ENCODE data around the gene RASIP1.

The RASIP1 gene

DNA sequence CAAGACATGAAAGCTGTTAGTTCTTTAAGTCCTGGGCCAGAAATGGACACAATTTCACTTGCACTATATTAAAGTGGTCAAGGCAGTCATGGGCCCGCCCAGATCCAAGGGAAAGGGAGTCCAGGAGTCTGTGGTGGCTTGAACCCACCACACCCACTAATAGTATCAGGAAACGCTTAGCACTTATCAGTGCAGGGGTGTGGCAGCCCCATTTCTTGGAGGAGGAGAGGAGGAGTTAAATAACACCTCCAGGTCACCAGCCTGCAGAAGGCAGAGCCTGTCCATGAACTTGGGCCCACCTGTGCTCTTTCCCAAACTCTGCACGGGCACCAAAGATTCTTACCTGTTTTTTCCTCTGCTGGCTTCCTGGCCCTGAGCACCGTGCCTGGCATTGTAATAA lies 62.2 kb downstream of the RASIP1 start:
- in situ Hi-C loops (cut with MboI; ENCODE audit: low sequenced_read_pairs) = no loop called here

DNA sequence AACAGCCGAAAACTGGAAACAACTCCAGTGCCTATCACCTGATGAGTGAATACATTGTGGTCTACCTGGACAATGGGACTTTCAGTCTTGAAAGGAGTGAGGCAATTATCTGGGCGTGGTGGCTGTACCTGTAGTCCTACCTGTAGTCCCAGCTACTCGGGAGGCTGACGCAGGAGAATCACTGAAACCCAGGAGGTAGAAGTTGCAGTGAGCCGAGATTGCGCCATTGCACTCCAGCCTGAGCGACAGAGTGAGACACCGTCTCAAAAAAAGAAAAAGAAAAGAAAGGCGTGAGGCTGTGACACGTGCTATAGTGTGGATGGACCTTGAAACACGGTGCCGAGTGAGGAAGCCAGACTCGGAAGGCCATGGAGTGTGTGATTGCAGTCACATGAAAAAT lies 63.5 kb downstream of the RASIP1 start:
- in situ Hi-C loops (cut with MboI; ENCODE audit: low sequenced_read_pairs) = no loop called here

DNA sequence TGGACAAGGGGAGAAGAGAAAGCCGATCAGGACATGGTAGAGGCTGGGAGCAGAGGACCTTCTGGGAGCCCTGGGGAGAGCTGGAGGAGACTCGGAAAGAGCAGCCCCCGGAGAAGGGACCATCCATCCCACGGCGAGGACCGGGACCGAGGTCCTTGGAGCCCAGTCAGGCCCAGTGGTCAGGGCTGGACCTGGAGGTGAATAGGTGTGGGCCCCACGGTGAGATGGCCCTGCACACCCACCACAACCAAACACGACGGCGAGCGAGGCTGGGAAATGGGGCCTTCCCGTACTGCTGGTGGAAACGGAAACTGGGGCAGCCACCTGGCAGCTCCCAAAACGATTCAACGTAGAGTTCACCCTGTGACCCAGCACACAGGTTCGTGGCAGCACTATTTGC lies 63.9 kb downstream of the RASIP1 start:
- in situ Hi-C loops (cut with MboI; ENCODE audit: low sequenced_read_pairs) = no loop called here

DNA sequence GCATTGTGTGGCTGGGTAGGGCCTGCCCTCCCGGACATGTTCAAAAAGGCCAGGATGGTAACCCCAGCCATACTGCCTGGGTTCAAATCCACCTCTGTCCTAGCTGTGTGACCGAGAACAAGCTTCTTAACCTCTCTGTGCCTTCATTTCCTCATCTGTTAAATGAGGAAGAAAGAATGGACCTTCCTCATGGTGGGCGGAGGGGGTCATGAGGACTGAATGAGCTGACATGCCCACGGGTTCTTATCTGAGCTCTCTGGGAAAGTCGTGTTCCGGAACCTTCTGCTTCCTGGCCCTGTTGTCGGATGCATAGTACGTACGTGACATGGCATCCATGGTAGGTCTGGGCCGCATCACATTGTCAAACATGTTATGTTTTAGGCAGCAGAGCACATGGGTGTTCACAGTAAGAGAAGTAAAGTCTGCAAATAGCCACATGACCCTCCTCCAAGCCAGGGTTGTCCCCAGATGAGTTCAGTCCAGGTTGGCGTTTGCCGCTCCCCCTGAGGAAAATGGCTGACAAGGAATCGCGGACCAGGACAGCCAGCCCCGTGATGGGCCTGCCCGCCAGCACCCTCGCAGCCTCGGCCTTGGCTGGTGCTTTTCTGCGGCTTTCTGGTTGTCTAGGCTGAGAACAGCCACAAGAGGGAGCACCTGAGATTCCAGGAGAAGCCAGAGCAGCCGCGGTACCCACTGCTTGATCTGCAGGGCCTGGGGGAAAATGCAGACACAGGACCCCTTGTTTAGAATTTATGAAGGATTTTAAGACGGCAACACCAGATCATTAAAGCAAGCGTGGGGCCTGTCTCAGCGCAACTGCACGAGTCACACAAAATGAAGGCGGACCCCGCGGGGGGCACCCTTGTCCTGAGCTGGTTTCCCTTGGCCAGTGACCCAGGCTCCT lies 65.2 kb downstream of the RASIP1 start:
- in situ Hi-C loops (cut with MboI; ENCODE audit: low sequenced_read_pairs) = no loop called here

DNA sequence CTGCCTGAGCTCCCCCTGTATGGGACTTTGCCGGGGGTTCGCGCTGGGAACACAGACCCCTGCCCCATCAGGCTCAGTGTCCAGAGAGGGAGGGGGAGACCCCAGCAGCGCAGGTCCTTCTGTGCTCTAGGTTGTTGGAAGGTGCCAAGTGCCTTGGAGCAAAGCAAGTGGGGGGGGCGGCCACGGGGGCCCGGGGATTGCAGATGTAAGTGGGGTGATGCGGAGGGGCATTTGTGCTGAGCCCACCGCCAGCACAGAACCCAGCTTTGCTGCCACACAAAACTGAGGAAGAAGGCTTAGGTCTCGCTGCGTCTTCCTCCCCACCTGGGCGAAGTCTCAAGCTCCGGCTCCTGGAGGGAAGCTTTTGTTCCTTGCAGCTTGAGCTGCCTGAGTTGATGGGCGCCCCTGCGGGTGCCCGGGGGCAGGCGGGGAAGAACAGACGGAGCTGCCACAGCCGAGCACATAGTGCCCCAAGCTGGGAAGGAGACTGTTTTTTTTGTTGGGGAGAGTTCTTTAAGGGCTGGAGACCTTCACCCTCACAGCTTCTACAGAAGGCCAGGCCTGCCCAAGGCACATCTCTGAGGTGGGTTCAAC lies 66.1 kb downstream of the RASIP1 start:
- in situ Hi-C loops (cut with MboI; ENCODE audit: low sequenced_read_pairs) = no loop called here

DNA sequence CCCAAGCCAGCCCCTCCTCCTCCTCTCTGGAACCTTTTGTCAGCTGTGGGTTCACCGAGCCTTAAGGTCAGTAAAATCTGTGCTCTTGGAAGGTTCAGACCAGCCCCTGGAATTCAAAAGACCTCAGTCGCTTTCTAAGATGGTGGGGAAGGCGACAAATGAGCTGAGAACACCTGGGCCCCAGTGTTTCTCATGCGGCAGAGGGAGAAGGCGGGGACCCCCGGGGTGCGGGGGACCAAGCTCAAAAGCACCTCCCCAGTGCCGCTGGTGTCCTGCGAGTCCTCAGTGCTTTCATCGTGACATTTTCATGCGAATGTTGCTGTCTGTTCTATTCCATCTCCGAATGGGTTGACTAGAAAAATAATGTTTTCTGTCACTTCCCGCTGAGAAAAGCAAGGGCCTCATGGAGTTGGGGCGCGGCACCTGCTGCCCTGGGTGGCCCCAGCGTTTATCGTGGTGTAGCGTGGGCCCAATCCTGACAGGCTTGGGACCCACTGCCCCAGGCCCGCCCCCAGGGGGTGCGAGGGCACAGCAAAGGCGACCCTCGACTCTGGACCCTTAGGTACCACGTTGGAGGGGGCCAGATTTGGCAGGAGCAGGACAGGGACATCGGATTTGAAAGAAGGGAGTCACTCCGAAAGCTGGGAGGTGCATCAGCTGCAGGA lies 66.8 kb downstream of the RASIP1 start:
- in situ Hi-C loops (cut with MboI; ENCODE audit: low sequenced_read_pairs) = no loop called here

DNA sequence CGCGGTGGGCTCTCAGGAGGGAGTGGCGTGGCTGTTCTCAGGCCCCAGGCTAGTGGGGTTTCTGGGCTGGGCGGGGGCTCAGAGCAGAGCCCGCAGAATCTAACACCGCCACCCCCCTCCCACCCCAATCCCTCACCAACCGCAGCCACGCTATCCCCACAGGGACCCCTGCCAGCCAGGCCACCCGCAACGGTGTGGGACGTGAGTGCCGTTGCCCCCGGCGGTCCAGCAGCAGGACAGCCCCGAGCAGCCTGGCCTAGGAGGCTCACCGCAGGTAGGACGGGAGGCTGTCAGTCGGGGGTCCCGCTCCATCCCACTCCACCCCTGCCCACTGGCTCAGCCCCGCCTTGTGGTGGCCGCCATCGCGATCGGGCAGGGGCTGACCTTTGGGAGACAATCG lies 67.4 kb downstream of the RASIP1 start, which contains the start of gene NTN5:
TSS of gene NTN5 (minus strand) at position 24 of the 400 bp plus-strand sequence. CDS start 2,031 bp downstream, outside the sequence.
- in situ Hi-C loops (cut with MboI; ENCODE audit: low sequenced_read_pairs) = no loop called here

DNA sequence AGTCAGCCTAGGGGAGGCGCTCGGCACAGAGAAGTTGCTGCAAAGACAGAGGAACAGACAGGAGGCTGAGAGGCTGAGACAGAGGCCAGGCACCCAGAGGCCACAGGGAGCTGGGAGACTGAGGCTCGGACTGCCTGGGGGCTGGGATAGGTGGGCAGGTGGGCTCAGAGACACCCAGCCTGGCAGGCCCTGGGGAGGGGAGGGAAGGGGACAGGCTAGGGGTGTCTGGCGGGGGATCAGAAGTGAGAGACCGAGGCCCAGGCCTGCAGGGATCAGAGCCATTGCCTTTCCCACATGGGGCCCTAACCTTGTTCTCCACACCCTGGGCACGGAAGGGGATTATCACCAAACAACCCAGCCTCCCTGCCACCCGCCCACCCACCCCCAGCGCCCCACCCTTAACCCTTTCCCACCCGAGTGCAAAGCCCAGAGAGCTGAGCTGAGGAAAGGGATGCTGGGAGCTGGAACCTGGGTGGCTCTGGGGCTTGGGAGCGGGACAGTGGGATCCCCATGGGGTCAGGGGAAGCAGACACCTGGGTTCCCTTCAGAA lies 68.9 kb downstream of the RASIP1 start:
- in situ Hi-C loops (cut with MboI; ENCODE audit: low sequenced_read_pairs) = no loop called here

DNA sequence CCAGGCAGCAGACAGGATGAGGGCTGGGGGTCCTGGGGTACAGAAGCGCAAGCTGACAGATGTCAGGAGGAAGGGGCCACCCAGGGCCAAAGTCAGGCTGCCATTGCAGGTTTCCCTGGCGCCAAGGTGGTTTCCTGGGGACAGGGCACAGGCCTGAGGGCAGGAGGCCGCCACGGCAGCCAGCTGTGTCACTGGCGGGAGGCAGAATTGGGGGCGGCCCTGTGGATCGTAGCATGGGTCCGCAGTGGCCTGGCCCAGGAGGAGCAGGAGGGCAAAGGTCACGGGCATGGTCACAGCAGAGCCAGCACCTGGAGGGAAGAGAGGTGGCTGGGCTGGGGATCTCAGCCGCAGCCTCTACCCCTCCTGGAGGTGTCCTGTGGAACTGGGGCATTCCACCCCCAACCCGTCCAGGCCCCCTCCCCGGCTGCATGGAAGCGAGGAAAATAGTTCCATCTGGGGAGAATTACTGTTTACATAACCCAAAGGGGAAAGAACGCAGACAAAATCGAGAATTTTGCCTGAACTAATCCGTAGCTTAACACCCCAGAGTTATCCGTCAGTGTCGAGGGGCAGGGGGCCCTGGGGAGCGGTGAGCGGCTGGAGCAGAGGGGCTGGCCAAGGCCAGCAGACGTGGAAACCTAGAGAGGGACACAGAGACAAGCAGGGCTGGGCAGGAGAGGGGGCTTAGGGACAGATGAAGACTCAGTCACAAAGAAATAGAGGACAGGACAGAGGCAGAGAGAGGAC lies 69.5 kb downstream of the RASIP1 start:
- in situ Hi-C loops (cut with MboI; ENCODE audit: low sequenced_read_pairs) = no loop called here
